ENCODE results near the gene RASSF3. TPM values are rescaled to one million over a fixed set of nuclear protein-coding genes. Genes with fewer than 3 reads are reported as not detected.
"Not testable (repeated sequence)": the region's sequence is repeated elsewhere in the genome, so short reads cannot be mapped to it uniquely, and the experiment has no call there.

RASSF3 gene
- total RNA-seq, 1 experiment from 2014 or later: 13.6 TPM

DNA sequence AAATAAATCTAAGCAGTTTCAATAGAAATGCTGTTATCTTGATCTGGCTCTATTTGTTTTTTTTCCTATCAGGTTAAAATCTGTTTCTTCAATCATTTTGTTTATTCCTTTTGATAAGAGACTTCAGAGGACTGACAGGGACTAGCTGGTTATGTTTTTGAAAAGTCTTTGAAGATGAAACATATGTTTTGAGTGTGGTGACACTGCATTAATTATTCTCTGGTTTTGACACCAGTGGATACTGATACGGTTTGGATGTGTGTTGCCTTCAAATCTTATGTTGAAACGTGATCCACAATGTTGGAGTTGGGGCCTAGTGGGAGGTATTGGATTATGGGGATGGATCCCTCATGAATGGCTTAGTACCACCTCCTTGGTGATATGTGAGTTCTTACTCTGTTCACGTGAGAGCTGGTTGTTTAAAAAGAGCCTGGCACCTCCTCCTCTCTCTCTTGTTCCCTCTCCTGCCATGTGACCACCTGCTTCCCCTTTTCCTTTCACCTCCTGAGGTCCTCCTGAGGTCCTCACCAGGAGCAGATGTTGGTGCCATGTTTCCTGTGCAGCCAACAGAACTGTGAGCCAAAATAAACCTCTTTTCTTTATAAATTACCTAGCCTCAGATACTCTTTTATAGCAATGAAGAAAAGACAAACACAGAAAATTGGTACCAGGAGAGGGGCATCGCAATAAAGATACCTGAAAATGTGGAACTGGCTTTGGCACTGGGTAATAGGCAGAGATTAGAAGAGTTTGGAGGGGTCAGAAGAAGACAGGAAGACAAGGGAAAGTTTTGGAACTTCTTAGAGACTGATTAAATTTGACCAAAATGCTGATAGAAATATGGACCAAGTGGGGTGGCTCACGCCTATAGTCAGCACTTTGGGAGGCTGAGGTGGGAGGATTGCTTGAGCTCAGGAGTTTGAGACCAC is 23.0 kb downstream of the RASSF3 start:
- DNase-seq (ENCODE audit: low read depth): no peak

DNA sequence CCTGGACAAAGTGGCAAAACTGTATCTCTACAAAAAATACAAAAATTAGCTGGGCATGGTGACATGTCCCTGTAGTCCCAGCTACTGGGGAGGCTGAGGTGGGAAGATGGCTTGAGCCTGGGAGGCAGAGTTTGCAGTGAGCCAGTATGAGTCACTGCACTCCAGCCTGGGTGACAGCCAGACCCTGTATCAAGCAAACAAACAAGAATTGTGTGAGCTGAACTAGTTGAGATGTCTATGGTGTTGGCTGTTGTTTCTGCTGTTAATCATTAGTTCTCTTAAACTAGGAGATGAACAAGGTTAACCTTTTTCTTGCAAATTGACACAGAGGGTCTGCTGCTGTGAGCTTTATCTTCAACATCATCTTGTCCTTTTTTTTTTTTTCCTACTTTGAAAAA is 23.6 kb downstream of the RASSF3 start:
- DNase-seq (ENCODE audit: low read depth): peak; percentile 81

GRCh38 chr12:64634508-64635092 is 24.3 kb downstream of the RASSF3 start:
- DNase-seq (ENCODE audit: low read depth): no peak

DNA sequence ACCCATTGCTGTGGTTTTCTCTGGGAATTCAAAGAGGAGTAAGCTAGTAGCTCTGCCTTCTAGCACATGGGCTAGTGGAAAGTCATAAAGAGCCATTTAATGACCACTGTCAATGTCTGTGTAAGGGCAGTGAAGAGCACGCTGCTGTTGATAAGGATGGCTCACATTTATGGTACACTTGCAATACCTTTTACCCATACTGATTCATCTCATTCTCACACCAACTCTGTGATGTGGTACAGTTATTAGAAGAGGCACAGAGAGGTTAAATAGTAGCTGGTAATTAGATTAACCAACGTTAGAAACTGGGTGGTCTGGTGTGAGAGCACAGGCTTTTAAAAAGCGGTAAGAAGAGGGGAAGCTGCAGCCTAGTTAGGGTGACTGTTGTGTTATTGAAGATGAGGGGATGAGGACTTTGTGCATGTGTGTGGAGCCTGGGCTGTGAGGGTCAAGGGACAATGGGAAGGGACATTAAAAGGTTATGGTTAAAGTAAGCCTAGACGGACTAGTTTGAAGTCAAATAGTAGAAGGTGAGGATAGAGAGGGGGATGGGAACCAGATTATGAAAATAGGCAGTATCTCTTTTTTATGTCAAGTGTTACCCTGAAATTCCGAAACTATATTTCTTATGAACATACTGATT is 25.2 kb downstream of the RASSF3 start:
- DNase-seq (ENCODE audit: low read depth): no peak

GRCh38 chr12:64636856-64637255 is 26.6 kb downstream of the RASSF3 start:
- no peak for DNase-seq (ENCODE audit: low read depth)

DNA sequence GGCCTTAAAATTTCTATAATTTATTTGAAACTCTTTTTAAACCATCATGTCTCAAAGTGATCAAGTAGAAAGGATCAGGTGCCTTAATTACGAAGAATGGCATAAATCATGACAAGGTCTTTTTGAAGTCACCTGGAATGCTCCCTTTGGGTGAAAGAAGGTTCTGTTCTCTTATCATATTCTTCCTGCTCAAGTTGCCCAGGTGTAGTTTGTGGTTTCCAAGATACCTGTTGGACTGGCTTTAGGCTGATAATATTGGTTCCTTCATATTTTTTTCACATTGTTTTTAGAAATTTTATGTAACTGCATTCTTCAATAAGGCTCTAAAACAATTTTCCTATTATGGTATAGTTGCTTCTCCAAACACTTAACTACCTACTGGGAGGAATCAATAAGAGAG is 29.2 kb downstream of the RASSF3 start:
- DNase-seq (ENCODE audit: low read depth): no peak

GRCh38 chr12:64646318-64646717 is 36.0 kb downstream of the RASSF3 start:
- no peak for DNase-seq (ENCODE audit: low read depth)

DNA sequence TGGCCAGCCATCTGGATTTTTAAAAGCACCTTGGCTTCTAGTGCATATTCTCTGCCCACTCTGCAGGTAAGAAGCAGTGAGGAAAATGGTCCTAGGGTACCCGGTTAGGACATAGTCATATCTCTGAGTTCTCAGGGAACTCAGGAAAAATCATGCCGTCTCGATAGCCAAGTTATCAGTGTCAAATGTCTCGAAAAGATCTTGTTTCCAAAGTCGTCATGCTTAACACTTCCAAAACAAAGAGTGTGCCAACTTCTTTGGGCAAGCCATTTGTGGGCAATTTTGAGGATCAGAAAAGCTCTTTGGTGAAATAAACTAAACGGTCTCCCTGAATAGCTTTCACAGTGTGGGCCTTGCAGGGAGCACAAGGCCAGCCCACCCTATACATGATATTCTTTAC is 39.2 kb downstream of the RASSF3 start:
- DNase-seq (ENCODE audit: low read depth): no peak

DNA sequence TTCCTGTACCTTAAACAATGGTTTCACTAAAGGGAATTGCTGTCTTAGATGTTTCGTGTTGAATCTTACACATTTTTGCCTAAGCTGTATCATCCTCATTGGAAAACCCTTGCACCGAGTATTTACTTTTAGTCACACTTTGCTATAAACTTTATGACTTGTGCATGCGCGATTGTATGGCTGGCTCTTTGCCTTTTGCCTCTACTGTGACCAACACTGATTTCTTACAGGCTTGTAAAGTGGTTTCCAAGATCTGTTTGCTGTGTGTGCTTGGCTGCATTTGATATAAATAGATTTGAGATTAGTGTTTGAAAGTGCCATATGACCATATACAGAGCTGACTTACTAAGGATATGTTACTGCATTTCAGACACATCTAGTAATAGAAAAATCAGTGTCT is 40.5 kb downstream of the RASSF3 start:
- peak; percentile 72 for DNase-seq (ENCODE audit: low read depth)

- DNase-seq (ENCODE audit: low read depth): no peak
Measured at GRCh38 chr12:64652346-64652745, 42.1 kb downstream of the RASSF3 start.

DNA sequence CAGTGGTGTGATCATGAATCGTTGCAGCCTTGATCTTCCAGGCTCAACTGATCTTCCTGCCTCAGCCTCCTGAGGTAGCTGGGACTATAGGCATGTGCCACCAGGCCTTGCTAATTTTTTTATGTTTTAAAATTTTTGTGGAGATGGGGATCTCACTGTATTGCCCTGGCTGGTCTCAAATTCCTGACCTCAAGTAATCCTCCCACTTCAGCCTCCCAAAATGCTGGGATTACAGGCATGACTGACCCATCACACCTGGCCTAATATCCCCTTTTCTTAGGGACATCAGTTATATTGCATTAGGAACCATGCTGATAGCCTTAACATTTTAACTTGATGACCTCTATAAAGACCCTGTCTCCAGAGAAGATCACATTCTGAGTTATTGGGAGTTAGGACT is 42.8 kb downstream of the RASSF3 start:
- no peak for DNase-seq (ENCODE audit: low read depth)

DNA sequence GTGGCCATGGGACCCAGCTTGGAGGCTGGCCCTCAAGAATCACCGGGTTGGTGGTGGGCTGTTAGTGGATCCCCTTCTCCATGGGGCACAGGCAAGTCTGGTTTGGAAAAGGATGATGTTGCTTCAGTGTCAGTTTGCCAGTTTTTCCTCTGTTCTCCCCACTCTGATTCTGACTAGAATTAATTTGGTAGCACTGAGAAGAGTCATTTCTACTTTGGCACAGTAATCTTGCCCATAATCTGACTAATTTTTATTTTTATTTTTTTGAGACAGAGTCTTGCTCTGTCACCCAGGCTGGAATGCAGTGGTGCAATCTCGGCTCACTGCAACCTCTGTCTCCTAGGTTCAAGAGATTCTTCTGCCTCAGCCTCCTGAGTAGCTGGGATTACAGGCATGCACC is 43.6 kb downstream of the RASSF3 start:
- not testable (repeated sequence) for DNase-seq (ENCODE audit: low read depth)

DNA sequence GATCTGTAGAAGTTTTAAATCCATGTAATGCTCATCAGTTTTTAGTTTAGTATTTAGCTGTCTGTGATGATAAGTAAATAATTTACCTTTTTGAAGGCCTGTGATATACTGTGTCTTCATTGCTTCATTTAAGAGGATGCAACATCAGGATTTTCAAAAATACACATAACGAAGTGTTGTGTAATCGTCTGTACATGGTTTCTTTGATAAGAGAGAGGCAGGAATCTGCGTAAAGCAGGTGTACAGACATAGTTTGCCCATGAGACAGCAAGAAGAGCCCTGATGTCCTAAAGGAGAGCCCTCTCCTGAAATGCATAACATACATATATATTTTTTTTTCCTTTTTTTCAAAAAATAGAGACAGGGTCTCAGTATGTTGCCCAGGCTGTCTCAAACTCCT is 44.8 kb downstream of the RASSF3 start:
- DNase-seq (ENCODE audit: low read depth): no peak

DNA sequence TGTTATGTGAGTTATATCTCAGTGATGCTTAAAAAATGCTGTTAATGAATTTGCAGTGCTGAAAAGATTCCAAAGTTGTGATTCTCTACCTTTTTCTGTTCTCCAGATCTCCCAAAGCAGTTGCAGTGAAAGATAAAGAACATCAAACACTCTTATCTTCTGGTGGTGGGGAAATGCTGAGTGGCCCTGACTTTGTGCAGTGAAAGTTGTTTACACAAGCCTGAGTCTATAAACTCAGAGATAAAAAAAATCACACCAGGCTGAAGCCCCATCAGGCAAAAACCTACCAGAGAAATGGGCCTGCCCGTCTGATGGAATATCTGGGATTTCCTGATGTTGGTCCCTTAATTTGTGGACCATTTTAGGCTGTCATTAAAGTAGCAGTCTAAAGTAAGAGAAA is 46.1 kb downstream of the RASSF3 start:
- DNase-seq (ENCODE audit: low read depth): no peak

- no peak for DNase-seq (ENCODE audit: low read depth)
Measured at GRCh38 chr12:64658892-64659481, 48.7 kb downstream of the RASSF3 start.

DNA sequence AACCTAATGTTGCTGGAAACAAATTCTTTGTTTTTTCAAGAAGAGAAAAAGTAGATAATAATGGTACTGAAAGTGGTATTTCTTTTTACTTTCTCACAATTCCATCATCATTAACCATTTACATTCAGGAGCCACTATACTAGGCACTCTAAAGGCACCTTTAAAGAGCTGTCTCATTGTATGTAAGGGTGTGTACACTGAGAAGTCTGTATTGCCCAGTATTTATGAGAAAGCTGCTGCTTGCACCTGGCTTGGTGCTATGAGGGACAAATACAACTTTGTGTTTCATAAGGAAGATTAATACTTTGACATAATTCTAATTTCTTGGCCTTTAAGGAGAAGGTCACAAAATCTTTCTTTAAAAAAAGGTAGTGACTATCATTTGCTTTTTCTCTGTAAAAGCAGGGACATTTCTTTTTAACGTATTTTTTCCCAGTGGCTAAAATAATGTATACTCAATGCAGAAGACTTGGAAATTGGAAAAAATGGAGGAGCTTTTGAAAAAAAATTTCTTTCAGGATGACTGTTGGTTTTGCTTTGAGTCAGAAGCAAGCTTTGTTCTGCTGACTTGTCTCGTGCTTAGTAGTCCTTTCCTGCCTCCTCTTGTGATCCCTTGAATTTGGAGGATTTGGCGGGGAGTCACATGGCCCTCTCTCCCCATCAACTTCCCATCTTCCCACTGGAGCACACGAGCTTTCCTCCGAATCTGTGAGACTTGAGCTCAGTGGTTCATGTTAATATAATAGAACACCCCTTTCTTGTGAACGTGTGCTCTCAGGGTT is 50.1 kb downstream of the RASSF3 start:
- DNase-seq (ENCODE audit: low read depth): no peak

DNA sequence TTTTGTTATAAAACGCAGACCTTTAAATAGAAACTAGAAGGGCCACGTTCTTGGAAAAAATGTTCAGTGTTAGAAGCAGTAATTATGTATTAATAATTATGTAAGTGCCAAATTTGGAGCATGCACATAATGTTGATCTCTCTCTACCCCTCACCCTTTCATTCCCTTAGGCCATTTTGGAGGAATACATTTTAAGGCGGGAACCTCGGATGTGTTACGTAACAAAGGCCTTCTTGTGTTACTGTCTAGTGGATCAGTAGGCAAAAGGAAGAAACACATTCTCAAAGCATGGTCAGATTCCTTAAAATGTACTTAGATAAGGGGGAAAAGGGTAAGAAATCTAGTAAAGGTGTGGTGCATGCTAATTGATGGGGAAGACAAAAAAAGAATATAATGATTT is 52.7 kb downstream of the RASSF3 start:
- no peak for DNase-seq (ENCODE audit: low read depth)

DNA sequence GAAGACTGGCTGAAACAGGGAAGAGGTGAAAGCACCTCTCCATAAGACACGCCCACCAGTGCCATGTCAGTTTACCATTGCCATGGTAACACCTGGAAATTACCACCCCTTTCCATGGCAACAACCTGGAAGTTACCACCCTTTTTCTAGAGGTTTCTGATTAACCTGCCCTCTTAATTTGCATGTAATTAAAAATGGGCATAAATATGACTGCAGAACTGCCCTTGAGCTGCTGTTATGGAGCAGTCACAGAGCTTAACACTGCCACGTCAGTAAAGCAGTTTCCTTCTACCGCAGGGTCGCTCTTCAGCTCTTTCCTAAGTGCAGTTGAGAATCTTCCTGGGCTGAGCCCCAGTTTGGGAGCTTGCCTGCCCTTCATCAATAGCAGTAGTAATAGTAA is 55.2 kb downstream of the RASSF3 start:
- DNase-seq (ENCODE audit: low read depth): no peak

DNA sequence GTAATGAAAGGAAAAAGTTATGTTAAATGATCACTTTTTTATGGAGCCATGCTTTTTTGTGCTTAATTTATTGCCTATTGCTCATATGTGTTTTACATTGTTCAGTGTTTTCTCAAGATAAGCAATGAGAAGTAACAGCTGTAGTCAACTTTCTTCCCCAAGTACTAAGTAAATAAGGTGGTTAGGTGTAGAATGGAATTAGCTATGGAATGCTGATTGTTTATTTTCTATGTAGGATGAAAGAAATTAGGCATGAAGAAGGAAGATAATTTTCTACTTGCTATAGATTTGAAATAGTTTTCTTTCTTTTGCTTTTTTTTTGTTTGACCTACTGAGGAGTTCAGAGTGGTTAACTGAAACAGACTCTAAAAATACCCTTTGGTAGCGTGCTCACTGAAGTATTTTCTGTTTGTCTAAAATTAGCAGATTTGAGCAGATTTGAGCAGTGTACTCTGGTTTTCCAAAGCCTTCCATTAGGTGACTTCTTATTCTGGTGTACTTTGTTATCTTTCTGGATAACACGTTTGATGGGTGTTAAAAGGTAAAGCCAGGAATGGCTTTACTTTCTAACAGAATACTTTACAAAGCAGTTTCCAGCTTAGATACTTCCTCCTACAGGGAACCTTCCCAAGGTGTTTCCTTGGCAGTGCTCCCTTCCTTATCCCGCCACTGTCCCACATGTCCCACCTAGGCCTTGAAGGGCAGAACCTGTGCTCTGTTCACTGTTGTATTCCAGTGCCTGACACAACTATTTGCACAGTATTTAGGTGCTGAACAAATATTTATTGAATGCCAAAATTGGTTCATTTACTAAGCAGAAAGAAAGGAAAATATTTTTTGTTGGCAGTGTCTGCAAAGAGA is 56.0 kb downstream of the RASSF3 start:
- no peak for DNase-seq (ENCODE audit: low read depth)

DNA sequence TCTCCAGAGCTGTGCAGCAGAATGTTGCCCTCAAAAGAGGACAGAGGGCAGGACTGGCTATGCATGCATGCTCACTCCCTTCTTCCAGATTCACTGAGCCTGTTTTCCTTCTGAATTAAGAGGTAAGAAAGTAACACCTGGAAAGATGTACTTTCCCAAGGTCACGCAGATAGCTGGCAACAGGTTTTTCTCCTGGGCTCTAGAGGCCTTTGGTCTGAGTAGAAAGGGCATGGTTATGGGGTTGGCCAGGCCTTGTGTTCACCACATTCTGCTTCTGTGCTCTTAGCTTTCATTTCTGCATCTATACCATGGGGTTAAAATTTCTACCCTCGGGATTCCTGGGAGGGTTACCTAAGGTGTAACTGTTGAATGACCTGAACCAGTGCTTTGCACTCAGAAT is 57.5 kb downstream of the RASSF3 start:
- DNase-seq (ENCODE audit: low read depth): no peak
